ENCODE results near the gene UNKL.
A peak's percentile ranks its signal among the peaks of the same experiment; 100 is the strongest.

The UNKL gene

DNA sequence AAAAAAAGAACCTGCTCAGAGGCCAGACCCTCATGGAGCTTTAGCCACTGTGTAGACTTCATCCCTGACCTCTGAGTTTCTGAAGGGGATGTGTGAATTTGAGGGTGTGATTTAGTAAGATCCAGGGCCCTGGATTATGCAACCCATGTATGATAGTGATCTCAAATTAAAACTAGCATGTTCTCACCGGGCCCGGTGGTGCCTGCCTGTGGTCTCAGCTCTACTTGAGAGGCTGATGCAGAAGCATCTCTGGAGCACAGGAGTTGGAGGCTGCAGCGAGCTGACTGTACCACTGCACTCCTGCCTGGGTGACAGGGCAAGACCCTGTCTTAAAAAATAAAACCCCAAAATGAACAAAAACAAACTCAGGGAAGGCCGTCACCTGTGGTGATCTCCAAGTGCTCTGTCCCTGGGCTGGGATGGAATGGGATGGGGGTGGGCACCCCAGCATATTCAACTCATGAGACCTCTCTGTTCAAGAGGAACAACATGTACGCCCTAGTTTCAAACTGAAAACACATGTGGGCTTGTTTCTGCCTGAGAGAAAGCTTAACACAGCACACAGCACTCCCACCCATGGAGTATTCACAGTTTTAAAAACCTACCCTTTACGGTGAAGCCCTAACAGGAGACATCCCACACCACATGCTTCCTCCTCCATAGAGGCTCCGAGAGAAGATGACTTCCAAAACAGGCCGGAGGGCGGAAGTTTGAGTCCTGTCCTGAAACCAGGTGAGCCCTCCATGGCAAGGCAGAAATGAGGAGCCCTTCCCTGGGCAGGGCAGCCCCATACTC, 32.7 kb downstream of the UNKL start:
- H3K4me3 ChIP-seq (replicated peaks; ENCODE audit: low read depth, low read length) = no peak overlapping the region
- TF ChIP-seq, protein P1, sequence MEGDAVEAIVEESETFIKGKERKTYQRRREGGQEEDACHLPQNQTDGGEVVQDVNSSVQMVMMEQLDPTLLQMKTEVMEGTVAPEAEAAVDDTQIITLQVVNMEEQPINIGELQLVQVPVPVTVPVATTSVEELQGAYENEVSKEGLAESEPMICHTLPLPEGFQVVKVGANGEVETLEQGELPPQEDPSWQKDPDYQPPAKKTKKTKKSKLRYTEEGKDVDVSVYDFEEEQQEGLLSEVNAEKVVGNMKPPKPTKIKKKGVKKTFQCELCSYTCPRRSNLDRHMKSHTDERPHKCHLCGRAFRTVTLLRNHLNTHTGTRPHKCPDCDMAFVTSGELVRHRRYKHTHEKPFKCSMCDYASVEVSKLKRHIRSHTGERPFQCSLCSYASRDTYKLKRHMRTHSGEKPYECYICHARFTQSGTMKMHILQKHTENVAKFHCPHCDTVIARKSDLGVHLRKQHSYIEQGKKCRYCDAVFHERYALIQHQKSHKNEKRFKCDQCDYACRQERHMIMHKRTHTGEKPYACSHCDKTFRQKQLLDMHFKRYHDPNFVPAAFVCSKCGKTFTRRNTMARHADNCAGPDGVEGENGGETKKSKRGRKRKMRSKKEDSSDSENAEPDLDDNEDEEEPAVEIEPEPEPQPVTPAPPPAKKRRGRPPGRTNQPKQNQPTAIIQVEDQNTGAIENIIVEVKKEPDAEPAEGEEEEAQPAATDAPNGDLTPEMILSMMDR (IDR thresholded peaks at IDR 0.05; ENCODE audit: low read length, missing control alignments) = no peak
- DNase-seq (ENCODE audit: low read depth) = no peak

GRCh38 chr16:1380195-1380594, 34.3 kb downstream of the UNKL start:
- DNase-seq (ENCODE audit: low read depth) = no peak
- no peak overlapping the region for H3K4me3 ChIP-seq (replicated peaks; ENCODE audit: low read depth, low read length)
- TF ChIP-seq, protein P1 (IDR thresholded peaks at IDR 0.05; ENCODE audit: low read length, missing control alignments) = no peak

GRCh38 chr16:1379304-1380076, 35.0 kb downstream of the UNKL start:
- DNase-seq (ENCODE audit: low read depth) = peak; percentile 49
- TF ChIP-seq, protein P1 (IDR thresholded peaks at IDR 0.05; ENCODE audit: low read length, missing control alignments) = no peak
- peak overlapping the region; percentile 50 for H3K4me3 ChIP-seq (replicated peaks; ENCODE audit: low read depth, low read length)

DNA sequence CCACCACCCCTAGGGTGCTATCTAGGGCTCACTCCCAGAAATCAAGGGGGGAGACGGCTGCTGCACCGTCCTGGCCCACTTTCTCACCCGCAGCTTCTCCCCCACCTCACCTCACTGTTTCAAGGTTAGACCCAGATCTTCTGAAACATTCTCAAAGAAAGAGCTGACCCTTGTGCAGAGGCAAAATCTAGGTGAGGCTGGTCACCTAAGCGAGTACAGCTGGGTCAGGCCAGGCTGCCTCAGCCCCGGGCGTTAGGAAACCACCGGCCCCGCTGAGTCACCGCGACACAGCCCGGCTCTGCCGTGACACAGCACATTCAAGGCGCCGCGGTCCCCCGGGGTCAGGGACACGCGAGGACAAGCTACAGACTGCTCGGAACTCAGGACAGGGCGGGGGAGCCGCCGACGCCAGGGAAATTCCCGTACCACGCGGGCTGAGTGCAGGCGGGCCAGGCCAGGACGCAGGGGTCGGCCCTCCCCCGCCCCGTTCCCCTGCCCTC, 35.6 kb downstream of the UNKL start:
- TF ChIP-seq, protein P1 (IDR thresholded peaks at IDR 0.05; ENCODE audit: low read length, missing control alignments) = no peak
- DNase-seq (ENCODE audit: low read depth) = peak; percentile 74

GRCh38 chr16:1378087-1378803, 36.3 kb downstream of the UNKL start:
- DNase-seq (ENCODE audit: low read depth) = no peak
- TF ChIP-seq, protein P1 (IDR thresholded peaks at IDR 0.05; ENCODE audit: low read length, missing control alignments) = no peak
- peak overlapping the region; percentile 50 for H3K4me3 ChIP-seq (replicated peaks; ENCODE audit: low read depth, low read length)

More for the DNA sequence above, 35.6 kb downstream of the UNKL start:
- H3K4me3 ChIP-seq (replicated peaks; ENCODE audit: low read depth, low read length) = peak overlapping the region; percentile 50

GRCh38 chr16:1377406-1378010, 37.0 kb downstream of the UNKL start:
- no peak for DNase-seq (ENCODE audit: low read depth)
- TF ChIP-seq, protein P1 (IDR thresholded peaks at IDR 0.05; ENCODE audit: low read length, missing control alignments) = no peak
- H3K4me3 ChIP-seq (replicated peaks; ENCODE audit: low read depth, low read length) = no peak overlapping the region
